GOT3 (cell line): ENCODE data around the gene ZFPM1.

Experiments used
- DNase-seq: peaks from one replicate; lab custom pipeline; 2025; ENCODE audit warnings: mixed read lengths; lab: John Stamatoyannopoulos, UW

ZFPM1 gene

GRCh38 chr16:88434353-88434690 is 18.8 kb upstream of the ZFPM1 start:
- no peak for DNase-seq

- DNase-seq, result no peak
Observed at GRCh38 chr16:88434746-88435145, 18.3 kb upstream of the ZFPM1 start.

- no peak for DNase-seq
Observed at GRCh38 chr16:88435437-88436355, 17.4 kb upstream of the ZFPM1 start.

- DNase-seq, result no peak
Observed at GRCh38 chr16:88436796-88437195, 16.3 kb upstream of the ZFPM1 start.

GRCh38 chr16:88437367-88437964 is 15.6 kb upstream of the ZFPM1 start:
- DNase-seq, result no peak

GRCh38 chr16:88438084-88438870 is 14.8 kb upstream of the ZFPM1 start:
- no peak for DNase-seq

- DNase-seq, result no peak
Observed at GRCh38 chr16:88439016-88439415, 14.1 kb upstream of the ZFPM1 start.

GRCh38 chr16:88439706-88440105 is 13.4 kb upstream of the ZFPM1 start:
- no peak for DNase-seq

GRCh38 chr16:88440111-88440510 is 13.0 kb upstream of the ZFPM1 start:
- DNase-seq, result no peak

GRCh38 chr16:88440686-88441405 is 12.2 kb upstream of the ZFPM1 start:
- no peak for DNase-seq

GRCh38 chr16:88441460-88441859 is 11.6 kb upstream of the ZFPM1 start:
- no peak for DNase-seq

- DNase-seq, result no peak
Observed at GRCh38 chr16:88442383-88442726, 10.7 kb upstream of the ZFPM1 start.

- peak; percentile 54 for DNase-seq
Observed at GRCh38 chr16:88442727-88443576, 10.1 kb upstream of the ZFPM1 start.

- DNase-seq, result no peak
Observed at GRCh38 chr16:88444826-88445582, 8.1 kb upstream of the ZFPM1 start.

- no peak for DNase-seq
Observed at GRCh38 chr16:88445583-88445960, 7.5 kb upstream of the ZFPM1 start.

- no peak for DNase-seq
Observed at GRCh38 chr16:88446061-88446460, 7.0 kb upstream of the ZFPM1 start.

- no peak for DNase-seq
Observed at GRCh38 chr16:88446736-88447135, 6.3 kb upstream of the ZFPM1 start.

GRCh38 chr16:88447881-88448280 is 5.2 kb upstream of the ZFPM1 start:
- no peak for DNase-seq

GRCh38 chr16:88448461-88449266 is 4.4 kb upstream of the ZFPM1 start:
- no peak for DNase-seq

- DNase-seq, result no peak
Observed at GRCh38 chr16:88449267-88449561, 3.9 kb upstream of the ZFPM1 start.
